Measurements from ENCODE around the gene MYO5A. TPM values are rescaled to one million over a fixed set of nuclear protein-coding genes. Genes with fewer than 3 reads are reported as not detected.
"Not testable (repeated sequence)": the region's sequence is repeated elsewhere in the genome, so short reads cannot be mapped to it uniquely, and the experiment has no call there.

MYO5A gene
- total RNA-seq, 2 experiments from 2014 or later, result 15.8 to 18.1 TPM

DNA sequence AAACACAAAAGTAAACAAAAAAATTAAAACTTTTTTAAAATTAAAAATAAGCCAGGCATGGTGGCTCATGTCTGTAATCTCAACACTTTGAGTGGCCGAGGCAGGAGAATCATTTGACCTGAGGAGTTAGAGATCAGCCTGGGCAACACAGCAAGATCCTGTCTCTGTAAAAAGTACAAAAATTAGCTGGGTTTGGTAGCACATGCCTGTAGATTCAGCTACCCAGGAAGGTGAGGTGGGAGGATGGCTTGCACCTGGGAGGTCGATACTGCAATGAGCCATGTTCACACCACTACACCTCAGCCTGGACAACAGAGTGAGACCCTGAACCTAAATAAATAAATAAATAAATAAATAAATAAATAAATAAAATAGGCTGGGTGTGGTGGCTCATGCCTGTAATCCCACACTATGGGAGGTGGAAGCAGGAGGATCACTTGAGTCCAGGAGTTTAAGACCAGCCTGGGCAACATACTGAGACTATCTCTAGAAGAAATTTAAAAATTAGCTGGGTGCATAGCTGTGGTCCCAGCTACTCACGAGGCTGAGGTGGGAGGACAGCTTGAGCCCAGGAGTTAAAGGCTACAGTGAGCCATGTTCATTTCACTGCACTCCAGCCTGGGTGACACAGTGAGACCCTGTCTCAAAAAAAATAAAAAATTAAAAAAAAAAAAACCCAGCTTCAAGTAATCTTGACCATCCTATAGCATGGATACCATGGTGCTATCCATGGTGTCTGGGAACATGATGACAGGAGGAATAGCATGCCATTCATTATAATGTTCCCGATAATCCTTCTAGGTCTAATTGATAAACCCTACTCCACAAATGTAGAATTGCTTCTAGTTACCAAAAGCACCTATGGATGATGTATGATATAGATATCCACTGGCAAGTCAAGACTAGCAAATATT, 4.2 kb downstream of the MYO5A start:
- no peak for DNase-seq
- Mint-ChIP-seq H3K9me3 (no peaks in the 10 kb centered on the region), H3K4me3 (no peak overlapping the region), H3K36me3 (no peaks in the 10 kb centered on the region), H3K27me3 (no peaks in the 10 kb centered on the region), H3K4me1 (peaks cover 18% of the 10 kb centered on the region), H3K27ac (no peak overlapping the region)

DNA sequence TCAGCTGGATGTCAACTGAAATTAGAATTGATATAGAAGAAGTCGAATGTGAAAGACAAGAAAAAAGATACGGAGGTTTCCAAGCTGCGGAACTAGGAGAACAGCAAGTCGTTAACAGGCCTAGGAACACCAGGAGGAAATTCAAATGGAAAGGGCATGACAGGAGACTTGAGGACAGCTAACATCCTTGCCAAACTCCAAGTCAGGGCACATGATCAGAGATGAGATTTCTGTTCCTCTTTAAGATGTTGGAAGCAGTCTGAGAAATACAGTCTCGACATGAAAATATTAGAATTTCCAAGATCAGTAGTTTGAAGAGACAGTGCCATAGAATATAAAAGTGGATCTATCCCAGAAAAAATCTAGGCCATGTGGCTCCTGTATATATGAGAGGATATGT, 5.0 kb downstream of the MYO5A start:
- Mint-ChIP-seq H3K27ac (no peak overlapping the region), H3K4me1 (peaks cover 18% of the 10 kb centered on the region), H3K27me3 (no peaks in the 10 kb centered on the region), H3K4me3 (no peak overlapping the region), H3K9me3 (no peaks in the 10 kb centered on the region), H3K36me3 (no peaks in the 10 kb centered on the region)
- no peak for DNase-seq

DNA sequence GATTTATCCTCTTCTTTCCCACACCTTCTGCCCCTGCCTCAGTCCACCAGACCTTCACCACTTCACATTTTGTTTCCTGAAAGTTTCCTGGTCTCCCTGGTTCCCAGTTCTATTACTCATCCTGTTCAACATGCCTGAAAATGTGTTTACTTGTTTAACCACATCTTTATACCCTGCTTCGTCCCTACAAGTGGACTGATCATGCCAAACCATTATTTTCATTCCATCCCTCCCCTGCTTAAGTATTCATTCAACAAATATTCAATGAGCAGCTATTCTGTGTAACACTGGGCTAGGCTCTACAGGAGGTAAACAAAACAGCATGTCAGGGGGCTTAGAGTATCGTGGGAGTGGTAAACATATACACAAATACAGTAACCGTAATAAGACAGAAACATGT, 5.5 kb downstream of the MYO5A start:
- Mint-ChIP-seq H3K4me3 (no peak overlapping the region), H3K9me3 (no peaks in the 10 kb centered on the region), H3K4me1 (peaks cover 21% of the 10 kb centered on the region), H3K27ac (no peak overlapping the region), H3K27me3 (no peaks in the 10 kb centered on the region), H3K36me3 (no peaks in the 10 kb centered on the region)
- DNase-seq, result no peak

DNA sequence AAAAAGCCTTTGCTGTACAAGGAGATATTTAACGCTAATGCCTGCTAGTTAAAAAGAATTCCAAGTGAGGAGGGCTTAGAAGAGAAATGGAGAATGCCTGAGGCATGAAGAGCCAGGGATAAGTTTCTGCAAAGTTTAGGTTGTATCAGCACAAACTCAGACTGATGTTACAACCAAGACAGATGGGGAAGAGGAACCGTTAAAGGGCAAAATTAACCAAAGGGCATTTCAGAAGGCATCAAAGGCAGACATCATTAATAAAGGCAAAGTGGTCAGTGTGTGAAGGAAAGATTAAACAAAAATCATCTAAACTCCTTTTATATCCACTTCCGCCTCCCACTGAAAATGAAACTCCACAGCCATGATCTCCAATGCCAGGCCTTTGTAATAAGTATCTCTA, 7.0 kb downstream of the MYO5A start:
- no peak for DNase-seq
- Mint-ChIP-seq H3K4me3 (no peak overlapping the region), H3K36me3 (no peaks in the 10 kb centered on the region), H3K27ac (no peak overlapping the region), H3K9me3 (no peaks in the 10 kb centered on the region), H3K27me3 (no peaks in the 10 kb centered on the region), H3K4me1 (peaks cover 10% of the 10 kb centered on the region)

DNA sequence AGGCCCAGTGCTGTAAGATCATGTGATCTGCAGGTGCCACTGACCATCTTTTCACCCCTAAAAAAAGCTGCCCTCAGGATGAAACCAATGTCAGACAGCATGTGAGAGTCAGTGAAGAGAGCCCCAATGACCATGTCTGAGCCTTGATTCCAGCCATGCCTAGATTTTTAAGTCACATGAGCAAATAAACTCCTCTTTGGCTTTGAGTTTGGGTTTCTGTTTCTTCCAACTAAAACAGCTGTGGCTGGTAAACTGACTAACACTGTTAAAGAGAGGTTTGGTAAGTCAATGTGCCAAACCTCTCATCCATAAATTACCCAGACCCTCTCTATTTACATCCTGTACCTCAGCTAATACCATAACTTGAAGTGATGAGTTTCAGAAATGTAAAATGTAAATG, 8.3 kb downstream of the MYO5A start:
- Mint-ChIP-seq H3K27ac (no peak overlapping the region), H3K4me3 (no peak overlapping the region), H3K27me3 (no peaks in the 10 kb centered on the region), H3K9me3 (no peaks in the 10 kb centered on the region), H3K36me3 (no peaks in the 10 kb centered on the region), H3K4me1 (peaks cover 6% of the 10 kb centered on the region)
- DNase-seq, result no peak

DNA sequence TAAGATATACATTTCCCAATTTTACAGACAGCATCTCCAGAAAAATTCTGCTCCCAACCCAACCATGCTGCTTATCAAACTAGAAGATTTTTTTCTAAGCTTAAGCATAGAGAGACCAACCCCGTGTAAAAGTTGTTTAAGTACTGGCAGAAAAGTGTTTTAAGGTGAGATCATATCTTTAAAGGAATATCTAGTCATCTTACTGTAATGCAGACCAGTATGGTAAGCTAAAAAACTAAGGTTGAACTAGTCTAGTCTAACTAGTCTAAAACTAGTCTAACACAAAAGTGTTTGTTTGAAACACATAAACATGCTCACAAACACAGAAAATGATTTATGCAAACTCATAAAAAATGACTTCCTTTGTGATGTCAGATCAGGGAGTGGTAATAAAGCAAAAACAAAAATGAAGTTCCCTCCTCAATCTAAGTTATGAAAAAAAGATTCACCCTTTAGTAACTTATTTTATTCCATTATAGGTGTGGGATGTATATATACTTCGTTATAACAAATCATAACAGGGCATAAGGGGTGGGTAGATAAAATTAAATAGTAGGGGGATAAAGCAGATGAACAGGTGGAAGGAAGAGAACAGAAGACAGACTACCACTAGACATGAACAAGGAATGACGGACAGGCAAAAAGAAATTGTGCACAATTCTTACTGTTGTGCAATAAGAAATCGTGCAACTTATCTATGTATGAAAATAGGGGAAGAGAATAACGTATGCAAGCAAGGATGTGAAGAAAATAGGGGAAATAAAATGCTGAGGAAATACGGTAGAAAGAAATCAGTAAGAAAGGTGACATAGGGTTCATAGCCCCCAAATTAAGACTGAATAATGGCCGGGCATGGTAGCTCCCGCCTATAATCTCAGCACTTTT, 10.0 kb downstream of the MYO5A start:
- no peak for DNase-seq
- Mint-ChIP-seq H3K4me1 (peaks cover 5% of the 10 kb centered on the region), H3K36me3 (no peaks in the 10 kb centered on the region), H3K27me3 (no peaks in the 10 kb centered on the region), H3K9me3 (no peaks in the 10 kb centered on the region), H3K27ac (no peak overlapping the region), H3K4me3 (no peak overlapping the region)

DNA sequence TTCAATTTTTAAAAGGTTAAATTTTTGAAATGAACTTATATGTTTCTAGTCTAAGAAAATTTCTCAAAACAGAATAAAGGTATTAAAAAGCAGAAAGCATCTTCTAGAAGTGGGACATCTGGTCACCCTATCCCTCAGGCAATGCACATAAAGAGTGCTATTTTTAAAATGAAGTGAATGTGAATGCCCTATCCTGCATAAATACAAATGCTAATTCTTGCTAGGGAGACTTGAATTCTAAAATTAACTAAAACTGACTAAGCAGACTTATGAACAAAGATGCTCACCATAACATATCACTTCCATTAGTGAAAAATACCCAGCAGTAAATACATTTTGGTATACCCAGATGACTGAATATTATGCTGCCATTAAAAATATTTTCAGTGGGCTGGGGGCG, 11.7 kb downstream of the MYO5A start:
- H3K27me3 Mint-ChIP-seq, result no peaks in the 10 kb centered on the region
- peaks cover 5% of the 10 kb centered on the region for H3K4me1 Mint-ChIP-seq
- no peaks in the 10 kb centered on the region for H3K9me3 Mint-ChIP-seq
- DNase-seq, result no peak
- no peak overlapping the region for H3K4me3 Mint-ChIP-seq
- no peak overlapping the region for H3K27ac Mint-ChIP-seq
- H3K36me3 Mint-ChIP-seq, result no peaks in the 10 kb centered on the region

DNA sequence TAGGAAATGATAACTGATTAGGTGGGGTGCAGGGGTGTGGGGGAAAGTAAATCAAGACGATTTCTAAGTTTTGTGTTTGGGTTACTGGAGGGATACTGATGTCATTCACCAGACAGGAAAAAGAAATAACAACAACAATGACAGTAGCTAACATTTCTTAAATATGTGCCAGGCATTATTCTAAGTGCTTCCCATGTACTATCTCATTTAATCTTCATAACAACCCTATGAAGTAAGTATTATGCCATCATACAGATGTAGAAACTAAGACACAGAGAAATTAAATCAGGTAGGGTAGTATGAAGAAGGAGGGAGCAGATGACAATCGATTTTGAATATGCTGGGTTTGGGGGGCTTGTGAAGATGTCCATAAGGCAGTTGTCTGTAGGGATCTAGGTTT, 13.3 kb downstream of the MYO5A start:
- peaks cover 5% of the 10 kb centered on the region for H3K4me1 Mint-ChIP-seq
- no peaks in the 10 kb centered on the region for H3K9me3 Mint-ChIP-seq
- no peak overlapping the region for H3K4me3 Mint-ChIP-seq
- H3K27me3 Mint-ChIP-seq, result no peaks in the 10 kb centered on the region
- no peak for DNase-seq
- H3K36me3 Mint-ChIP-seq, result no peaks in the 10 kb centered on the region
- no peak overlapping the region for H3K27ac Mint-ChIP-seq

DNA sequence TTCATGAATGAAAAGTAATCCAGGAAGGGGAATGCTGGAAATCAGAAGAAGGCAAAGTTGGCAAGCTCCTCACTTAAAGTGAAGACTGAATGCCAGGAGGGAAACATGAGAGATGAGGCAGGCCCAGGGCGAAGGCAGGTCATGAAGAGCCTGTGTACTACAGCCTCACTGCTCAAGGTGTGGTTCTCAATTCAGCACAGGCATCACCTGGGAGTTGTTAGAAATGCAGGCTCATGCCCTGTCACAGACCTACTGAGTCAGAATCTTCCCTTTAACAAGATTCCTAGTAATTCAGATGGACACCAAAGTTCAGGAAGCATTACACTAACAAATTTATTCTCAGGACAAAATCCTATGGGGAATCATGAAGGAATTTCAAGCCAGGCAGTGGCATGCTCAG, 14.2 kb downstream of the MYO5A start:
- no peaks in the 10 kb centered on the region for H3K9me3 Mint-ChIP-seq
- no peaks in the 10 kb centered on the region for H3K36me3 Mint-ChIP-seq
- peaks cover 9% of the 10 kb centered on the region for H3K4me1 Mint-ChIP-seq
- no peak overlapping the region for H3K27ac Mint-ChIP-seq
- DNase-seq, result no peak
- no peak overlapping the region for H3K4me3 Mint-ChIP-seq
- no peaks in the 10 kb centered on the region for H3K27me3 Mint-ChIP-seq

DNA sequence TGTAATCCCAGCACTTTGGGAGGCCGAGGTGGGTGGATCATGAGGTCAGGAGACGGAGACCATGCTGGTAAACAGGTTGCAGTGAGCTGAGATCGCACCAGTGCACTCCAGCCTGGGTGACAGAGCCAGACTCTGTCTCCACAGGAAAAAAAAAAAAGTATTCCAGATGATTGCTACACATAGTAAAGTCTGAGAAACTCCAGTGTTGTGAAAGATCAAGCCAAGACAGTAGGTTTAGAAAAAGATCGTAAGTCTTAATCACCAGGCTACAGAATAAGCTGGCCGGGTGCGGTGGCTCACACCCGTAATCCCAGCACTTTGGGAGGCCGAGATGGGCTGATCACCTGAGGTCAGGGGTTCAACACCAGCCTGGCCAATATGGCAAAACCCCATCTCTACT, 15.8 kb downstream of the MYO5A start:
- H3K4me3 Mint-ChIP-seq, H3K4me1 Mint-ChIP-seq, H3K27me3 Mint-ChIP-seq, H3K9me3 Mint-ChIP-seq, DNase-seq, H3K27ac Mint-ChIP-seq, H3K36me3 Mint-ChIP-seq: not testable (repeated sequence)

DNA sequence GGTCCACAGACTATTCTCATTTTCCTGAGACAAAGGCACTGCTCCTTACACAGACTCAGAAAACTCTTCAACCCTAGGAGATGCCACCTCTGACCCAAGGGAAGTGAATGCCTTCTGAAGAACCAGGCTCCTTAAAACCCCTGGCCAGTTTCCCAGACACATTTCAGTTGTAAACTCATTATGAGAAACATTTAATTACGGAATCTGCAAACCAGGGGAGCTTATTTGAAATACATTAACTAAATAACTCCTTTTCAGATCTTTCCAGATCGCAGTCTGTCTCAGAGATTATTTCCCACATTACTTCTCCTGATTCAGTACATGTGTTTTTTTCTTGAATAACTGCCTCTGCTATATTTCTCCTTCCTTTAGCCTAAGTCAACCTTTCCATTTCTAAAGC, 17.6 kb downstream of the MYO5A start:
- Mint-ChIP-seq H3K4me3 (no peak overlapping the region), H3K27ac (no peak overlapping the region), H3K9me3 (no peaks in the 10 kb centered on the region), H3K27me3 (no peaks in the 10 kb centered on the region), H3K4me1 (peaks cover 11% of the 10 kb centered on the region), H3K36me3 (no peaks in the 10 kb centered on the region)
- DNase-seq, result no peak

DNA sequence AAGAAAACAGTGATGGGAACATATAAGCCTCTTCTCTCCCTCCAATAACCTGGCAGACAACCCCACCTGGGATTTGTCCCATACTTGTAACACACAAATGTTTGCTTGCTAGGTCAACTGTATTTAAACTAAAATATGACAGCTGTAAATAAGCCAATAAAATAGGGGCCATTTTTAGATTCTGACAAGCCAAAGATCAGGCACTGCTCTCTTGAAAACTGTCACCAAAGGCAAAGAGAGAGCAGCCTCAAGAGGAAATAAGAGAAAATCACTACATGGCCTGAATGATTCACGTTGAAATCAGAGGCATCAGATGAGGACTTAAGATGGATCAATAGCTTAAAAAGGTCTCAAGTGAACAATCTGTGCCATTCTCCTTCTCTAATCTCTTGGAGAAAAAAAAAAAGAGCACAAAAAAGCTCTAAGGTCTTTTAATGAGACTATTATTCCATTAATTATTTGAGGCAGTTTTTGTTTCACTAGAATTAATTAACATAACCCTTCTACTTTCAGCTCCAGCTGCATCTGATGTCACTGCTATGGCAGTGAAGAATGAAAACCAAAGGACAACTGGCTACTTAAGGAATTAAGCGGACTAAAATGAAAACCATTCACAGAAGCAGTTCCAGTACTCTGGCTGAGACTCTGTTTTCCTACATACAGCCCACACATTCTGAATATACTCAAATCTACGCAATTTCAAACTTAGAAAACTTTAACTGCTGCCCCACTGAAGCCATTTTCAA, 19.0 kb downstream of the MYO5A start:
- Mint-ChIP-seq H3K27ac (no peak overlapping the region), H3K36me3 (no peaks in the 10 kb centered on the region)

DNA sequence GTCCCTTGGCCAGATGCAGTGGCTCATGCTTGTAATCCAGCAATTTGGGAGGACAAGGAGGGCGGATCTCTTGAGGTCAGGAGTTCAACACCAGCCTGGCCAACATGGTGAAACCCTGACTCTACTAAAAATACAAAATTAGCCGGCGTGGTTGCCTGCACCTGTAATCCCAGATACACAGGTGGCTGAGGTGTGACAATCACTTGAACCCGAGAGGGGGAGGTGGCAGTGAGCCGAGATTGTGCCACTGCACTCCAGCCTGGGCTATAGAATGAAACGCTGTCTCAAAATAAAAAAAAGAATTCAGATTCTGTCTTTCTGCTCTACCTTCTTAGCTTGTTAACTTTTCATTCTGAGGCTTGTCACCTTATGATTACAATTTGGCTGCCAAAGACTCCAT, 22.1 kb downstream of the MYO5A start:
- no peak overlapping the region for H3K4me3 Mint-ChIP-seq
- no peaks in the 10 kb centered on the region for H3K36me3 Mint-ChIP-seq
- no peak overlapping the region for H3K27ac Mint-ChIP-seq
- no peak for DNase-seq
- H3K9me3 Mint-ChIP-seq, result no peaks in the 10 kb centered on the region
- no peaks in the 10 kb centered on the region for H3K27me3 Mint-ChIP-seq
- H3K4me1 Mint-ChIP-seq, result peaks cover 24% of the 10 kb centered on the region

More for the DNA sequence above, 19.0 kb downstream of the MYO5A start:
- Mint-ChIP-seq H3K4me3 (no peak overlapping the region), H3K9me3 (no peaks in the 10 kb centered on the region), H3K27me3 (no peaks in the 10 kb centered on the region), H3K4me1 (peaks cover 14% of the 10 kb centered on the region)
- no peak for DNase-seq

DNA sequence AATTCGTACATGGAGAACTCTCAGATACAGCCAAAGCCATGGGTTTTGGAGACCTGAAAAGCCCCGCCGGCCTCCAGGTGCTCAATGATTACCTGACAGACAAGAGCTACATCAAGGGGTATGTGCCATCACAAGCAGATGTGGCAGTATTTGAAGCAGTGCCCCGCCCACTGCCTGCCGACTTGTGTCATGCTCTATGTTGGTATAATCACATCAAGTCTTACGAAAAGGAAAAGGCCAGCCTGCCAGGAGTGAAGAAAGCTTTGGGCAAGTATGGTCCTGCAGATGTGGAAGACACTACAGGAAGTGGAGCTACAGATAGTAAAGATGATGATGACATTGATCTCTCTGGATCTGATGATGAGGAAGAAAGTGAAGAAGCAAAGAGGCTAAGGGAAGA, 23.5 kb downstream of the MYO5A start:
- Mint-ChIP-seq H3K4me3 (no peak overlapping the region), H3K36me3 (no peaks in the 10 kb centered on the region), H3K27ac (no peak overlapping the region), H3K4me1 (peaks cover 21% of the 10 kb centered on the region), H3K27me3 (no peaks in the 10 kb centered on the region), H3K9me3 (no peaks in the 10 kb centered on the region)
- no peak for DNase-seq

All from activated naive CD8-positive, alpha-beta T cell treated with anti-CD3 and anti-CD28 coated beads for 36 hours (primary cell).